GM18519 (cell line): Measurements from ENCODE around the gene UTY.
A peak's percentile ranks its signal among the peaks of the same experiment; 100 is the strongest.

Experiments used
- ATAC-seq: cut with Tn5 transposase; IDR thresholded peaks from one replicate; pipeline ENCODE4 v1.9.1; 2021; ENCODE audit warnings: mild to moderate bottlenecking, moderate library complexity; ENCODE audit not compliant: unreplicated experiment, low FRiP score

Gene UTY

DNA sequence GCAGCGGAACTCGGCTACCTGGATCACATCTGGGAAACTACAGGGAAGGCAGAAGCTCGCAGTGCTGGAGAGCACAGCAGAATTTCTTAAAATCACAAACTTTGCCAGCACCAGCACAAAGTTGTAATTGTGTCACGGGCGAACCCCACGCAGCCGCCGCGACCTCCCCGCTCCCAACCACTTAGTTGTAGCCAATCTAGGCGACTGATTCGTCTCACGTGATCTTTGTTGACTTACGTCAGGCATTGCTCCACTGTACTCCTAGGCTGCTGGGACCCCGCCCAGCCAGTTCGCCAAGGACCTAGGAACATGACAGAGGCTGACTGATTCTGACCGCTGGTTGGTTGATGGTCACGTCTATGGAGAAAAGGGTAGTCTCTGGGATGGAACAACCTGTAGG is at the start of gene UTY:
TSS of gene UTY (minus strand) at position 206 of the 400 bp plus-strand sequence. CDS start 368 bp downstream, outside the sequence.
- peak; percentile 98 for ATAC-seq

GRCh38 chrY:13520474-13520873 is 40.6 kb upstream of the UTY start:
- ATAC-seq, result no peak

DNA sequence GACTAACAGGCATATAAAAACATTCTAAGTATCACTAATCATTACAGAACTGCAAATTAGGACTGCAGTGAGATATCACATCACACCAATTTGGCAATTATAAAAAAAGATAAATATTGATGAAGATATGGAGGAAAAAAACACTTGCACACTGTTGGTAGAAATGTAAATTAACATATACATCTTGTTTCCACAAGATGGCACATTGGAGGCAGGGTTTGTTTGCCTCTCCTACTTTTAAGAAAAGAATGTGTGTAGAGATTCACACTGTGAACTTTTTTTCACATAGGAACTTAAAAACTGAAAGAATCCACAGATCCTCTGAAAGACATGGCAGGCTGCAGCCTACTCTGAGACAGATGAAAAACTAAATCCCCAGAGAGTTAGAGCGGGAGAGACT is 21.4 kb upstream of the UTY start:
- ATAC-seq, result no peak

- no peak for ATAC-seq
Measured at GRCh38 chrY:13493737-13494136, 13.9 kb upstream of the UTY start.

- ATAC-seq, result no peak
Measured at GRCh38 chrY:13492408-13492807, 12.6 kb upstream of the UTY start.

- no peak for ATAC-seq
Measured at GRCh38 chrY:13488738-13489137, 8.9 kb upstream of the UTY start.

DNA sequence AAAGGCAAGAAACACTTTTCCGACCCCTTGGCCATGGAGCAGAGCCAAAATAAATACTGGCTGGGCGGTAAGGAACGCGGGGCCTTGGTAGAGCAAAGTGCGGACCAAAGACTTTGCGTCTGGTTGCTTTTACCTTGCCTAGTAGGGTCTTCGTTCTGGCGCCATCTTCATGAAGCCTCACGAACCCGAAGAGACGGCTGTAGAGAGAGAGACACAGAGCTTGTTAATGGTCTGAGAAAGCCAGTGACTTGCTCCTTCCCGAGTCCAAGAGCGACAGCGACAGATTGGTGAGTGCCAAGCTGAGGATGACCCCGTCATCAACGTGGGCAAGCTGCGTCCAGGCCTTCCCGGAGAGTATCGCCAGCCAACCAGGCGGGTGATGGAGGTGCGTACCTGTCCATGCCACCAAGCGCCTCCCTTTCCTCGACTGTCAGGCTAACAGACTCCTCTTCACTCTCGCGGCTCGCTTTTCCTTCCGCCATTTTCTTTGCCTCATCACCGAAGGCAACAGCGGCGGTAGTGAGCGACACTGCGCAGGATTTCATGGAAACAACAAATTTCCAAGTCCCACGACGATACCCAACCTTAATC is 617 bp downstream of the UTY start:
- ATAC-seq, result no peak

GRCh38 chrY:13478126-13478785 is 1.6 kb downstream of the UTY start:
- no peak for ATAC-seq

- no peak for ATAC-seq
Measured at GRCh38 chrY:13474997-13475396, 4.8 kb downstream of the UTY start.

DNA sequence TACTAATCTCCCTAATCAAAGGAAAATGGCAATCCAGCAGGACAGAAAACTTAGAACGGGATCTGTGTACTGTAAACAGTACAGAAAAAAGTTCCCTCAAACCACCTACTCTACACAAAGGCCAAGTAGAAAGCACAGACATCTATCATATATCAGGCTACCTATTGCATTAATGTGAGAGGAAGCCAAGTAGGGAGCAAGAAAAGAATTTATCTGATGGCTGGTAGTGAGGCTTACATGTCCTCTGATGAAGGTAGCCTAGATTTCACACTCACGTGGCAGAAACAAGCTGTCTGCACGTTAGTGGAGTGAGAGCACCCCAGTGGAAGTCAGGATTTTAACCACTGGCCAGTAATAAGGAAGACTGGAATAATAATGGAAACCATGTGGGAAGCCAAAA is 28.3 kb downstream of the UTY start:
- ATAC-seq, result no peak

GRCh38 chrY:13450596-13451130 is 29.2 kb downstream of the UTY start:
- ATAC-seq, result no peak

GRCh38 chrY:13445566-13445965 is 34.3 kb downstream of the UTY start:
- no peak for ATAC-seq

GRCh38 chrY:13443146-13443545 is 36.7 kb downstream of the UTY start:
- no peak for ATAC-seq

DNA sequence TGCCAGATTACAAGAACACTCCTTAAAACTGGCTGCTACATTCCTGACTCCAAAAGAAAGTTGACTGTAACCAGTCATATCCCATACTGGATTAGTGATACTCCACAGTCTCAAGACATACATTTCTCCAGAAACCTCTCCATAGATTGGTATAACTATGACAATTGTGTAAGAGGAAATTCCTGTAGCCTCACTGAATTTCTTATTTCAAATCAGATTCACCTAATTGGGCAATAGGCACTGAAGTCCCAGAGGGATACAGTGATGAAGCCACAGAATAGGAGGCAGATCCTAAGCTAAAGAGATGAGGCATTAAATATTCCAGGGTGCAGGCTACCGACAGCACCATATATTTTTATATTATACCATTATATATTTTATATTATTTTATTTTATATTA is 39.0 kb downstream of the UTY start:
- no peak for ATAC-seq

DNA sequence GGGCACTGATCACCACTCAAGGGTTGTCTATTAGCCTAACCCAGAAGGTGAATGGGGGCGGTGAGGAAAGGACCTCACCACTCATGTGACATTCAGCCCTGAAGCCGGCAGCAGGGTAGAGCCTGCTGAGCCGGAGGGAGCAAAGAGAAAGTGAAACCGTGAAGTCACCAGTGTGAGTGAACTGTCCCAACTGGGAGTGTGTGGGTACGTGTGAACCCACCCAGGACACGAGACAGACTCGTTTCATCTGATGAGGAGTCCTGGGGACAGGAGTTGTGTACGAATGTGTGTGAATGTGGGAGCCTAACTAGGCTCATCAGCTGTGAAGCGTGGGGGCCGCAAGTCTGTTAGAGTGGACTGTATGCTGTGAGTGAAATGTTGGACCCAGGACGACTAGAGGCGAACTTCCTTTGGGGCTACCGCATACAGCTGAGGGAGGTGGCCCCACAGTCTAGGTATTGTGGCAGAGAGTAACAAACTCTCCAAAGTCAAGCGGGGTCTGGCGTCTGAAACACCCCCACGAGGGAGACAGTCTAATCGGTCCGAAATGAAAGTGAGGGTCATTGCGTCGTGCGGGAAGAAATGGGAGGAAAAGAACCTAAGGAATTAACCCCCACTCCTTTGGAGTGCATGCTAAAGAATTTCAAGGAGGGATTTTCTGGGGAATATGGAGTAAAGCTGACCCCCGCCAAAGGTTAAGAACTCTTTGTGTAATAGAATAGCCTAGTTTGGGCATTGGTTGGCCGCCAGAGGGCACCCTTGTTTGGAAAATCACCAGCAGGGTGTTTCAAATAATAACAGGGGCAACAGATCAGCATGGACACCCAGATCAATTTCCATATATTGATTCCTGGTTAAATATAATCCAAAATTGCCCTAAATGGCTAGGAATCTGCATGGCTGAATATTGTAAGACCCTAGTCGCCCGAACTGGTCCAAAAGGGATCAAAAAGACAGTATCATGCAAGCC is 43.6 kb downstream of the UTY start:
- ATAC-seq, result peak; percentile 93

- ATAC-seq, result no peak
Measured at GRCh38 chrY:13435206-13435967, 44.4 kb downstream of the UTY start.

- no peak for ATAC-seq
Measured at GRCh38 chrY:13432293-13433025, 47.4 kb downstream of the UTY start.

DNA sequence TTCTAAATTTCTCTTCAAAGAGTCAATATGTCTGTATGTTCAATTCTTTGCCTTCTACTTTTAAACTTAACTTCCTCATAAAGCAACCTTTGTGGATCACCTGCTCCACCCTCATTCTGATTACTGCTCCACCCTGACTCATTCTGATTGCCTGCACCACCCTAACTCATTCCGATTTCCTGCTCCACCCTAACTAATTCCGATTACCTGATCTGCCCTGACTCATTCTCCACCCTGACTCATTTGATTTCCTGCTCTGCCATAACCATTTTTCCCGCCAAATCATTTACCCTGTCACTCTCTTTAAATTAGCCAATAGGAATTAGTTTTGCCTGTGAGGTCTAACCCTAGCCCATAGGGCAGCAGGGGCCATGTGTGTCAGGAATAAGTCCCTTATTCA is 50.3 kb downstream of the UTY start:
- ATAC-seq, result no peak

DNA sequence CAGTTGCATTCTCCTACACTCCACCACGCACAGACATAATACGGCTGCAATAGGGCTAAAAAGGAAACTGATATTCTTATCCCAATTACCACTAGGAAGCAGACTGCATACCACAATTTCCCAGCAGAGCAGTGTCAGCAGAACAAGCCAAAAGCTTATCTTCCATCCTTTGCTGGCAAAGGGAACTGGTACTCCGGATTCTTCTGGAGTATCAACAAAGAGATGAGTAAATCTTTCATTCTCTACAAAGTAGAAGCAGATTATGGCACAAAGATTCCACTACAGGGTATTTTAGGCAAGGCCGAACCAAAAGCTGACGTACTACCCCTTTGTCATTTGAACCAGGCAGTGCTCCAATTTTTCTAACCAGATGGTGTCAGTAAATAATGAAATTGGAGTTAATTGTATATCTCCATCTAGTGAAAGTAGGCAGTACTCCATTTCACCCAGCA is 56.5 kb downstream of the UTY start:
- ATAC-seq, result no peak
